ENCODE measurements around the gene AGAP1. TPM values are rescaled to one million over a fixed set of nuclear protein-coding genes. Genes with fewer than 3 reads are reported as not detected.
"Not testable (repeated sequence)": the region's sequence is repeated elsewhere in the genome, so short reads cannot be mapped to it uniquely, and the experiment has no call there.

AGAP1 gene
- total RNA-seq, 1 experiment from 2014 or later = 18.3 TPM

DNA sequence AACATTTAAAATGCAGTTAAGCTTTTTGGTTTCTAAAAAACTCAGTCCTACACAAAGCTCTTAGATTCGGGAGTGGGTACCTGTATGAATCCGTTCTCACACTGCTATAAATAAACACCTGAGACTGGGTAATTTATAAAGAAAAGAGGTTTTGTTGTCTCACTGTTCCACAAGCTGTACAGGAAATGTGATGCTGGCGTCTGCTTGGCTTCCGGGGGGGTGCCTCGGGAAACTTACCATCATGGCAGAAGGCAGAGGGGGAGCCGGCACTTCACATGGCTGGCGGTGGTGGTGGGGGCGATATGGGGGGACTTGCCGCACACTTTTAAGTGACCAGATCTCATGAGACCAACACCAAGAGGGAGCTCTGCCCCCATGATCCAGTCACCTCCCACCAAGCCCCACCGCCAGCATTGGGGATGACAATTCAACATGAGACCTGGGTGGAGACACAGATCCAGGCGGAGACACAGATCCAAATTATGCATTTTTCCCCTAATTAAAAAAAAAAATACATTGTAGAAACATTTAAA, 451.8 kb downstream of the AGAP1 start:
- DNase-seq (ENCODE audit: extremely low read depth, low read depth) = no peak

DNA sequence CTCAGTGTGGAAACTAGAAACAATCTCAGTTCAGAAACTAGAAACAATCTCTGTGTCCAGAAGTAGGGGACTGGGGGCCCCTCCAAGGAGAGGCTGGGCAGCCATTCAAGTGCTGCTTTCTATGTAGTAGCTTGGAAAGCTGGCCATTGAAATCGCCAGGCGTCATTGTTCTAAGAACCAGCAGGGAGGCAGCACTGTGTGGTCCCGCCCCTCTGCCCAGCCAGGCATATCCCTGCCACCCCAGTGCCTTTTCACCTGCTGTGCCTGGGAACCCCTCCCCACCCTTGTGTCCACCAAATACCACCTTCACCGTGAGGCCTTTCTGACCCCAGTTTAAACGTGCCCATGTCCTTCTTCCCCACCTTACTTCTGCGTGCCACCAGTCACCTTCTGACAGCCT, 452.7 kb downstream of the AGAP1 start:
- DNase-seq (ENCODE audit: extremely low read depth, low read depth) = no peak

DNA sequence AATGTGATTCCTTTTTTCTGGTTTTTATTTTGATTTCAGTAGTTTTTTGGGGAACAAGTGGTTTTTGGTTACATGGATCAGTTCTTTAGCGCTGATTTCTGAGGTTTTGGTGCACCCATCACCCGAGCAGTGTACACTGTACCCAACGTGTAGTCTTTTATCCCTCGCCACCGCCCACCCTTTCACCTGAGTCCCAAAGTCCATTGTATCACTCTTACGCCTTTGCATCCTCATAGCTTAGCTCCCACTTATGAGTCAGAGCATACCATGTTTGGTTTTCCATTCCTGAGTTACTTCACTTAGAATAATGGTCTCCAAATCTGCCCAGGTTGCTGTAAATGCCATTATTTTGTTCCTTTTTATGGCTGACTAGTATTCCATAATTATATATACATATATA, 453.2 kb downstream of the AGAP1 start:
- not testable (repeated sequence) for DNase-seq (ENCODE audit: extremely low read depth, low read depth)

DNA sequence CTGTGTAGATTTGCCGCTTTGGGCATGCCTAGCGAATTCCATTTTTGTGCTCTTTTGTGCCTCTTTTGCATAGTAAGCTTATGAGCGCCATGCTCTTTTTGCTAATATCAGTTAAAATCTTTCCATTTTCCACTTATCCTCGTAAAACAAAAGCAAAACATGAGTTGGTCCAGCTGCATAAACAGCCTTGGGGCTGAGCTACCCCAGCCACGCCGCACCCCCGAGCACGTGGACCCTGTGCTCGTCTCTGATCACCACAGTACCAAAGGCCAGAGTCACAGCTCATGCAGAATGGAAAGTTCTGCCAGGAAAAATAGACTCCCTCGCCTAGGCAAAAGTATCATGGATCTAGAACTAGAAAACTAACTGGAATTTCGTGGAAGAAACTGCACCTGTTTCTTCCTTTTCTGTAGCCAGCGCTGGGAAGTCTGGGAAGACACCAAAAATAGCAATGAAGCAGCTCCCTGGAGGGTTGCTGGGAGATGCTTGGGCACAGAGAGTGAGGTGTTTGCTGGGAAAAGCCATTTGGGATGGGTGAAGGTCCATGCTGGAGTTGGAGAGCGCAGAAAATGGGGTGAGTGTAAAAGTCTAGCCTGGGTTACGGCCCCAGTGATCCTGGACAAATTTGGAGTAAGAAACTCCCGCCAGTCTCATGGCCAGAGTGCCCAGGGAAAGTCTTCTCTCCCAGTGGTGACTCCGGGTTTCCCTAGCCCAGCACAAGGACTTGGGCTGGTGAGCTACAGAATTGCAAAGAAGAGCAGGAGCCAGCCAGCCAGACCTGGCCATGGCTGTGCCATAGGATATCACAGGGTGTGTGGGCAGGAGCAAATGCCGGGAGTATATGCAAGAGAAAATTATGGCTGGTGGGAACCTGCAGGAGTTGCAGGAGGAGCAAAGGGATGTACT, 456.0 kb downstream of the AGAP1 start:
- DNase-seq (ENCODE audit: extremely low read depth, low read depth) = no peak

DNA sequence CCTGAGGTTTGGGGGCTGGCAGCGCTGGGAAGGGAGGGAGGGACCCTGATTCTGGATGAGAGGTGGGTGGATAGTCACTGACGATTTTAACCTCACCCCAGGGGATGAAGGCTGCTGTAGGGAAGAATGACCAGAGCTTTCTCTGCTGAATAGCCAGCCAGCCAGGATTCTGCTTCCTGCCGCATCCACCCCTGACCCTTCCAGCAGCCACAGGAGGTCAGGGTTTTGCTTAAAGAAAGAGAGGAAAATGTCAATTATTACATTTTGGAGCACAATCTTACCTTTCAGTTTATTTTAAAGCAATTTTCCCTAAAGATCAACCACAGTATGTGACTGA, 456.6 kb downstream of the AGAP1 start:
- no peak for DNase-seq (ENCODE audit: extremely low read depth, low read depth)

DNA sequence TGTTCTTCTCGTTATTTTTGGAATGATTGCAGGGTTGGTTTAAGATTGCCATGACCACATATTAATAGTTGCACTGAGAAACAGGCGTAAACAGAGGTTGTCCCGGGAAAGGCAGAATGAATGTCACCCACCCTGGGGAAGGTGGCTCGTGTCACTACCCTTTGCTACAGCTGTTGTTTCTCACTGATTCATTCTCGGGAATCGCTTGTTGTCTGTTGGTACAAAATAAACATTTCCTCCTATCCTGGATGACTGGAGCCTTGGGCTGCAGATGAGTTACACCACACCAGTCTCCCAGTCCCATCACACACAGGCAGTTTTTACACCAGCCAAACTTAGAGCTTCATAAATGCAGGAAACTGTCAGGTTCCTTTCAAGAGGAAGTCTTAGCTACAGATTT, 457.6 kb downstream of the AGAP1 start:
- no peak for DNase-seq (ENCODE audit: extremely low read depth, low read depth)

DNA sequence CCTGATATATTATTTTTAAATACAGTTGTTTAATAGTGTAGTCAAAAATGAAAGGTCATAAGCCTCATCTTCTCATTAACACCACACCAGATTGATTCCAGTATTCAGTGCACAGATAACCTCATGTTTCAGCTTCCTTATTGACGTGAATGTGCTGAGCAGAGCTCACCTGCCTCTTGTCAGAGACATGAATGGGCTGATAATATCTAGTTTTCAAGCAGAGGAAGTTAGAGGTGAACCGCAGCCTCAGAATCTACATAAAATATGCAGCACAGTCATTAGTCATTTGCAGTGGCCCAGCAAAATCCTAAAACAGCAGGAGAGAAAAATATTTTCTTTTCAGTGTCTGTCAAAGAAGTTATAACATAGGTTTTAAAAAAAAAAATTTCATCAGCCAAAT, 458.1 kb downstream of the AGAP1 start:
- no peak for DNase-seq (ENCODE audit: extremely low read depth, low read depth)

DNA sequence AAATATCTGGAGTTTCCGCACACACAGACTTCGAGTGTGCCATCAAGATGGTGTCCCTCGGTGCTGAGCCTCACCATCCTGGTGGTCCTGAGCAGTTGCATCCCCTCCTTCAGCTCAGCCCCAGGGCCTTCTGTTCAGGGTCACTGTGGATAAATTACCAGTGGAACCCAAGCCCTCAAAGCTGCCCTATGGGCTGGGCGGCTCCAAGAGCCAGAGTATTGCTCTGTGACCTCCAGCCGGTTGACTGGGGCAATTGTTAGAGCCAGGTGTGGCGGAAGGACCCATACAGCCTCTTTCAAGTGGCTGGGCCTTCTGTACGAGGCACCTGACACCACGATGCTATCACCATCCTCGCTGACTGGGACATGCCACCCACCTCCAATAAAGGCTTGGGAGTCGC, 458.9 kb downstream of the AGAP1 start:
- no peak for DNase-seq (ENCODE audit: extremely low read depth, low read depth)

DNA sequence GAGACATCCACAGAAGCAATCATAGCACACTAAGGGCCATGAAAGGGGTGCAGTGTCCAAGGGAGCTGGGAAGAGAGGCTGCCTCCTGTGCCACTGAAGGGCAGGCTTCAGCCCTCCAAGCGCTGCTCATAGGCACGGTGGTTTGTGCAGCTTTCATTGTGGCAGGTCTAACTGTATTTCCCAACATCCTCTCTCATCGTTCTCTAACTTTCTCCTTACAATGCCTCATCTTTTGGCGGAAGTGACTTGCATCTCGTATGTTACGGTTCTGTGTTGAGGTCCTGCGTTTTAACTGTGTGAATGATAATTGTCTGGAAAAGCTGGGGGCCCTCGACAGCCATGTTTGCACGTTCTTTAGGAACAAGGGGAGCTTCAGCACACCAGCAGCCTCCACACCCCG, 460.4 kb downstream of the AGAP1 start:
- DNase-seq (ENCODE audit: extremely low read depth, low read depth) = no peak

DNA sequence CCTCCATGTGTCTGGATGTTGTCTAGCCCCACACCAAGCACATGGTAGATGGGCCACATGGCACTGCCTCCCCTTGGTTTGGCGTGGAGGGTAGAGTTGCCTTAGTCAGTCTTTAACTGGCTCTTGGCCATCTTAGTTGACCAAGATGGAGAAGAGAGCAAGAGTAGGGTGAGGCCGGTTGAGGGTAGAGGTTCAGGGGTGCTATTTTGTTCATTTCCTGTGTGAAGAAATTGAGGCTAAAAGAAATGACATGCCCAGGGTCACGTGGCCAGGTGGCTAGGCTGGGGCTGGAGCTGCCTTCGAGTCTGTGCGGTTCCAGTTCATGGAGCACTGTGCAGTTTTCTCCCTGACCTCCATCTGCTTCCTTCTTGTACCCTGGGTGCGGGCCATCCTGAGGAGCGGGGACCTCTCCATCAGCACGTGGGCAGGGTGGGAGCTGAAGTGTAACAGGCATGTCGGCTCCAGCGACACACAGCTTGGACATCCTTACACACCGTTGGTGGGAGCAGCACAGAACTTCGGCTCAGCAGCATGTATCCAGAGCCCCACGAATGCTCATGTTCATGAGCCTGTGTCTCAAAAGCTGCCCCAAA, 461.1 kb downstream of the AGAP1 start:
- no peak for DNase-seq (ENCODE audit: extremely low read depth, low read depth)

DNA sequence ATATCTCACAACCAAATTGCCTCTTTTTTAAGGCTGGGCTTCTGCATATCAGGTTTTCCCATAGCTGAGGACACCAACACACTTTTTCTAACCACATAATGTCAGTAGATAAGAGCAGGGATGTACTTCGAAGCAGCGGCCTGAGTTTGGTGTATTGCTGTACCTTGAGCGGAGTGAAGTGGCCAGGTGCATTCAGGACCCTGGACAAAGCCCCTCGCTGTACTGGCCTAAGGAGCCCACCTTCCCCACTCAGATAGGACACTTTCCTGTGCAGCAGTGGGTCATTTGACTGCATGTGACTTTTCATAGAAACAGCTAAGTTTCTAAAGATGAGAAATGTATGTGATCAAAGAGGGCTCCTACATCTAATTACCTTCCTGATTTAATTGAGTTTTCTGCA, 461.8 kb downstream of the AGAP1 start:
- no peak for DNase-seq (ENCODE audit: extremely low read depth, low read depth)

DNA sequence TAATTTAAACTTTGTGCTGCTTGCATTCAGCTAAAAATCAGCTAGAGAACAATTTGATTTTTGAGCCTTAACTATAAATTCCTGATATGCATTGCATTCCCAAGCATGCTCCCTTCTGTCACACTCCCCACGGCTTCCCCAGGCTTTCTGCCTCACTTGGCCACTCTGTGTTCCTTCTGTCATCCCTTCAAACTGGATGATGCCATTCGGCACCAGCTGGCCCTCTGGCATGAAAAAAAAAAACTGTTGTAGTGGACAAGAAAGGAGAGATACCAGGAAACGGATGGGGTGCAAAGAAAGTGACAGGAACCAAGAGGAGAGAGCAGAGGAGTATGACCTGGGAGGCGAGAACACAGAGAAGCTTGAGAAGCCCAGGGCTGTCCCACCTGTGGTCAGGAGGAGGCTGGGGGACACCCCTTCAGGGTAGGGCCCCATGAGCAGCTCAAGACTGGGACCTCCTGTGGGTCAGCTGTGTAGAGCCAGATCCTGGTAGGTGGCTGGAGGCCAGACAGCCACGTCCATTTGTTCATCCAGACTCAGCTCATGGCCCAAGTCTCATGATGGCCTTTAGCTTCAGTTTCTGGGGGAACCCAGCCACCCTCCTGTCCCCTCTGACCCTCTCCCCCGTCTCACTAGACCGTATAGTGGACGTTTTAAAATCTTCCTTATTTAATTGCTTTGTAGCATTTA, 462.6 kb downstream of the AGAP1 start:
- no peak for DNase-seq (ENCODE audit: extremely low read depth, low read depth)

DNA sequence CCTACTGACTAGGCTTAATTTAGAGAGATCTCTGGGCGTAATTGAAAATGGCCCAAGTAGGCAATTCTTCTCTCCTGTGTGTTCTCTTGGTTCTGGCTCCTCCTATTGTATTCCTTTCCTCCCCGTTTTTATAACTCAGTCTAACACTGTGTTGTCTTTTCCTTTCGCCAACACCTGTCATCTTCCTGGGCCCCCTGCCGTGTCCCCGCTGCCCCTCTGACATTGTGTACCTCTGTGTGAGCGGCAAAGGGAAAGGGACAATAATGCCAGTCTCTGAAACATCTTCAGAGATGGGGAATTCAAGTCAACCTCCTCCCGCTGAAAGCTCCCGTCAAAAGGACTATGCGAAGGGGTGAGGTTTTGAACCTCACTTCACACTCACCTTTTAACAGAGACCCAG, 463.4 kb downstream of the AGAP1 start:
- DNase-seq (ENCODE audit: extremely low read depth, low read depth) = no peak

DNA sequence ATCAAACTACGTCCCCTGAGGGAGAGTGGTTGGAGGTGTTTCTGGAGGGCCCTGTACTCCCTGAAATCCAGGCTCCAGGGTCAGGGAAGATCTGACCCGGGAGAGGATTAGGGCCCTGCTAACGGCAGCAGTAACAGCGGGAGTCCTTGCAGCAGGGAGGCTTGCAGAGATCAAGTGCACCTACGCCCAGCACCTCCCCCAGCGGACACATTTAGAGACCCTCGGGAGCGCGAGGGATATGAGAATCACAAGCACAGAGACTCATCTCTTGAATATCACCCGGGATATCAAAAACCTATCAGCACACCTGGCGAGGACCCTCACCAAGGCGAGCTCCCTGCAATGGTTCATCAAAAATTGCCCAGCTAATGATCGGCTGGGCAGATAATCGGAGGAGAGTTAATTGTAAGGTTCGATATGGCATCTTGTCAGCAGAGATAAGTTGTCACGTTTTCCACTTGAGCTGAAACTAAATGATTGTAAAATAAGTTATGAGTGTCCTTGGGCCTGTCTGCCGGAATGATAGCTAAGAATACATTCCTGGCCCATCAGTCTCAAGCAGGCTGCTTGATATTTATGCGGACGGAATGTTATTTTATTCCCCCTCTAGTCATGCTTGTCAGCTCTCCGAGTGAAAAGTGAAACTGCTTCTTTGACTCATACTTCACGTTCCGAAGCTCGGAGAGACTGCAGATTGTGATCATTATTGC, 464.5 kb downstream of the AGAP1 start:
- no peak for DNase-seq (ENCODE audit: extremely low read depth, low read depth)

DNA sequence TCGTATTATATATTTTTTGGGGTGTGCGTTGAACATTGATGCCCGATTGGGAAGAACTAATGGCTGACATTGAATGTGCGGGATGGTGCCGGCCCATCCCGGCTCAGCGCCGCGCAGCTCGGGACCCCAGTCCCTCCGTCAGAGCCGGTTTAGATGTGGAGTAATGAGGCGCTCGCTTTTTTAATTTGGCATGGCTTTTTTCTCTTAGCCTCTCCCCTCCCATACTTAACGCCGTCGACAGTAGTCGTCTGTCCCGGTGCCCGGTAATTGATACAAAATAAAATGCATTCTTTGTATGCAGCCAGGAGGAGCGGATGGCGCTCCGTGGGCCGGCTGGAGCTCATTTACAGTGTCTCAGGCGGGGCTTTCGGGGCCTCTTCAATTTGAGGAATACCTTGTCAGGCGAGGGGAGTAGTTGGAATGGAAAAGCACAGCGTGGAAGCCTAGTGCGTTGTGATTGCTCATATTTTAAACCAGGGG, 465.1 kb downstream of the AGAP1 start:
- no peak for DNase-seq (ENCODE audit: extremely low read depth, low read depth)

DNA sequence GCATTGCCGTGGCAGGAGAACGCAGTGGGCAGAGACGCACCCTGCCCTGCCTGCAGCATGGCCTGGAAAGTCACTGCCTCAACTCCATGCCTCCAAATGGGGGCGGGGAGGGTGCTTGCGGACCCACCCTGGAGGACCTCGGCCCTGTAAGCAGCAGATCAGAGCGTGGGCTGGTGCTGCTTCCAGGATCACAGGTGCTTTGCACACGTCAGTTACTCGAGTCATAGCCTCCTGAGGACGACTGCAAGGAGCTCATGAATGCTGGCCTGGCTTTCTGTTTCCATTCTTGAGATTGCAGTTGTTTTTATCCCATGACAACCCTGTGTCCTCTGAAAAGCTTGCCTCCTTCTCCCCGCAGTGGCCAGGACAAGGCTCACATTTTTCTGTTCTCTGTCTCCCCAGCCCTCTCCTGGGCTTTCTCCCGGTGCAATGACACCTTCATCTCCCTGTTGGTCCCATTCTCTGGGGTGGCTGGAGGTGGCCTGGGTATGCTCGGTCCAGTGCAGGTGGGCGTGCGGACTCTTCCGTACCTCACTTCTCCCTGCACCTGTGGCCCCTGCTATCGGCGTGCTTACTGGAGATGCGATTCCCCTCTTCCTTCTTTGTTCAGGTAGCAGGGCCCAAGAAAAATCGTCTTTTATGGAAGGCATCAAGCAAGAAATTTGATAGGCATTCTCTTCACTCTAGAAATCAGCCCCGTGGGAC, 466.3 kb downstream of the AGAP1 start:
- no peak for DNase-seq (ENCODE audit: extremely low read depth, low read depth)

DNA sequence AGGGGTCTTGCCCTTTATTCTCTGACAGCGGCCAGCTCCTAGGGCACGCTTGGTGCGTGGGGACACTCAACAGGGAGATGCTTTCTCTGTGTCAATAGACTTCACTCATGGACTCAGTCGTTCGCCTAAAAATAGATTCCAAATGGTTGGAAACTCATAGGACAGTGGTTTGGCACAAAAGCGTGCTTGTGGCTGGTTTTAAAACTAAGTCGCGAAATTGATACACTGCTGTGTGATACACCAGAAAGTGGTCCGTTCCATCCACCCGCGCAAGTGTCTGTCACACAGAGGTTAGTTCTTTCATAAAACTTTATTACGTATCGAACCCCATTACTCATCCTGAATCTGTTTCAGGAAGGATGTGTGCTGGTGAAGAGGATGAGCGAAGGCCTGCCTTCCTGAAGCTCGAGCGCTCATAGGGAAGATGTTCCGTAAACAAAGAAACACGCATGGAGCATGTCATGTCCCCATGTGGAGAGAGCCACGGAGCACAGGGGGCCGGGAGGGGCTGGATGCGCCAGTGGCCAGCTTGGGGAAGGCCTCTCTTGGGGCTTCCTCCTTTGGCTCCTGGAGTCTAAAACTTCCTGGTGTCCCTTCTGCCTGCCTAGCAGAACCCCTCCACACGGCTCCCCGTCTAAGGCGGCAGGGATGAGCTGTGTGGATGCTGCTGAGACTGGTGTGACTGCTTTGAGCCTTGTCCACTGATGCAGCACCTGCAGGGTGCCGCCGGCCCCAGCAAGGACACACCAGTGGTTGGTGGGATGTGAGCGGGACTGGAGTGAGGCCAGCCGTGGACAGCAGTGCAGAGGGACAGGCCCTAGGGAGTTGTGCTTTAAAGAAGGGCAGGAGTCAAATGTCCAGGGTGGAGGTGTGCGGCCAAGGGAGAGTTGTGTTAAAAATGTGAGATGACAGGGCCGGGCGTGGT, 467.1 kb downstream of the AGAP1 start:
- DNase-seq (ENCODE audit: extremely low read depth, low read depth) = no peak

DNA sequence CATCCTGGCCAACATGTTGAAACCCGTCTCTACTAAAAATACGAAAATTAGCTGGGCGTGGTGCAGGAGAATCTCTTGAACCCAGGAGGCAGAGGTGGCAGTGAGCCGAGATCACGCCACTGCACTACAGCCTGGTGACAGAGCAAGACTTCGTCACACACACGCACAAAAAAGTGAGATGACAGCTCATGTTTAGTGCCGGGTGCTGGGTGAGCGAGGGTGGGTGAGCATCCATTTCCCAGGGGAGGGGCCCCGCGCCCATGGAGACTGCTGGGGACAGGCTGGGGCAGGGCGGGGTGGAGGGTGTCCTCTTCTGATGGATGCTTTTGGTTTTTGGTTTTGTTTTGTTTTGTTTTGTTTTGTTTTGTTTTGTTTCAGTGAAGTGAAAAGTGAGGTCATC, 467.9 kb downstream of the AGAP1 start:
- DNase-seq (ENCODE audit: extremely low read depth, low read depth) = no peak
